K562 (cell line): ENCODE data around the gene AJM1. TPM values are rescaled to one million over a fixed set of nuclear protein-coding genes. Genes with fewer than 3 reads are reported as not detected.
A peak's percentile ranks its signal among the peaks of the same experiment; 100 is the strongest.
"Not testable (repeated sequence)": the region's sequence is repeated elsewhere in the genome, so short reads cannot be mapped to it uniquely, and the experiment has no call there.

Experiments
- ATAC-seq: fragments of 200-7000 bp; cut with Tn5 transposase; 3 replicates; pipeline ENCODE4 v1.9.1; 2020; ENCODE audit warnings: moderate library complexity
- BruUV-seq: library from RNA; stranded (reverse); fragments of 400-500 nt; replicated peaks from 2 replicates; lab custom pipeline; 2021; lab: Mats Ljungman, UMichigan
- CTCF ChIA-PET: fragments of 300-600 bp; formaldehyde crosslinking; extraction: SDS; loops from one replicate; lab custom pipeline; 2021; ENCODE audit warnings: low intra/inter-chr PET ratio; lab: Yijun Ruan, JAX
- POLR2A ChIA-PET: fragments of 300-600, 350-650 bp; sonication (Branson Sonifier 250); formaldehyde crosslinking; extraction: SDS; loops from one replicate; lab custom pipeline; 2021; ENCODE audit warnings: antibody characterized with exemption, inconsistent platforms; lab: Yijun Ruan, JAX
- DNase-seq, 4 experiments: peaks; one replicate each; pipeline versions ENCODE4 v3.0.0 to v3.0.0-alpha.2; 2011 to 2018; ENCODE audit warnings: low spot score in 3 of 4, mixed read lengths in 3 of 4; ENCODE audit errors: extremely low read depth in 1 of 4
- FAIRE-seq: peaks from 2 replicates; lab custom pipeline; 2011; peaks lifted over from hg19 to GRCh38; lab: Jason Lieb, UNC
- H2AFZ ChIP-seq: 2 replicates; pipeline ENCODE4 v1.6.0; 2011; ENCODE audit warnings: low read depth, low read length, control low read depth, inconsistent platforms
- H3K27ac ChIP-seq: fragments of 200-600 bp; 3 replicates; pipeline ENCODE4 v1.8.0; 2011; ENCODE audit warnings: low read depth, mild to moderate bottlenecking, control low read depth, inconsistent platforms, low read length, moderate library complexity, mixed read lengths; ENCODE audit errors: extremely low read depth
- H3K27me3 ChIP-seq, 2 experiments: fragments of 300-600 bp in 1 of 2; 2 replicates in 1 of 2; 3 replicates in 1 of 2; pipeline versions ENCODE4 v1.6.0 to v1.8.0; 2011; ENCODE audit warnings: inconsistent platforms in 2 of 2, low read length in 2 of 2, mild to moderate bottlenecking in 1 of 2, mixed read lengths in 1 of 2, moderate library complexity in 1 of 2; ENCODE audit not compliant: control insufficient read depth in 2 of 2, insufficient read depth in 2 of 2
- H3K36me3 ChIP-seq: fragments of 300-600 bp; 3 replicates; pipeline ENCODE4 v1.8.0; 2011; ENCODE audit warnings: mild to moderate bottlenecking, low read length, inconsistent platforms; ENCODE audit not compliant: control insufficient read depth, insufficient read depth
- H3K4me1 ChIP-seq, 2 experiments: fragments of 200-600 bp in 1 of 2; replicated peaks in 1 of 2; 2 replicates in 1 of 2; 3 replicates in 1 of 2; pipeline versions ENCODE4 v1.5.1 to v1.8.0; 2011; ENCODE audit warnings: inconsistent platforms in 2 of 2, low read length in 2 of 2, mild to moderate bottlenecking in 1 of 2, mixed read lengths in 1 of 2, moderate library complexity in 1 of 2; ENCODE audit not compliant: control insufficient read depth in 2 of 2, insufficient read depth in 2 of 2
- H3K4me2 ChIP-seq: 2 replicates; pipeline ENCODE4 v1.6.1; 2011; ENCODE audit warnings: low read length, control low read depth, inconsistent platforms, mixed read lengths; ENCODE audit not compliant: insufficient read depth
- H3K4me3 ChIP-seq: fragments of 200-600 bp; sonication (generic), shearing (Covaris generic); 2 replicates; pipeline ENCODE4 v1.5.1; 2016; ENCODE audit warnings: control low read depth, inconsistent platforms
- H3K79me2 ChIP-seq: fragments of 200-600 bp; 3 replicates; pipeline ENCODE4 v1.8.0; 2011; ENCODE audit warnings: low read length, inconsistent platforms; ENCODE audit not compliant: control insufficient read depth, insufficient read depth
- H3K9ac ChIP-seq, 2 experiments: 2 replicates each; pipeline versions ENCODE4 v1.6.0 to v1.6.1; 2011; ENCODE audit warnings: low read depth in 2 of 2, low read length in 2 of 2, control low read depth in 1 of 2, inconsistent platforms in 1 of 2, mild to moderate bottlenecking in 1 of 2, mixed read lengths in 1 of 2; ENCODE audit not compliant: insufficient read depth in 1 of 2
- H3K9me1 ChIP-seq: one replicate; pipeline ENCODE4 v1.6.0; 2011; ENCODE audit warnings: inconsistent platforms, mild to moderate bottlenecking, low read length, moderate library complexity; ENCODE audit not compliant: control insufficient read depth, insufficient read depth
- H3K9me3 ChIP-seq: replicated peaks from 2 replicates; pipeline ENCODE4 v1.5.1; 2011; ENCODE audit warnings: low read depth, low read length, inconsistent platforms; ENCODE audit not compliant: control insufficient read depth, insufficient read depth
- H4K20me1 ChIP-seq: replicated peaks from 2 replicates; pipeline ENCODE4 v1.6.1; 2011; ENCODE audit warnings: low read length, inconsistent platforms, mixed read lengths; ENCODE audit not compliant: control insufficient read depth, insufficient read depth
- BRCA1 ChIP-seq, 2 experiments: fragments of 450-650 bp in 1 of 2; sonication (generic) in 1 of 2; formaldehyde crosslinking in 1 of 2; IDR thresholded peaks; 2 replicates each; pipeline versions ENCODE4 v1.5.0 to v1.6.1; 2017 to 2020; ENCODE audit warnings: mild to moderate bottlenecking in 1 of 2, missing genetic modification reagents in 1 of 2
- MED1 ChIP-seq: sonication (generic); formaldehyde crosslinking; IDR thresholded peaks from 2 replicates; pipeline ENCODE4 v1.8.1; 2023; ENCODE audit warnings: missing genetic modification reagents, borderline replicate concordance
- POLR2A ChIP-seq: fragments of 450-650 bp; conservative IDR thresholded peaks from 2 replicates; pipeline ENCODE4 v1.6.1; 2016
- POLR2G ChIP-seq: fragments of 200-400 bp; formaldehyde crosslinking; IDR thresholded peaks from 2 replicates; pipeline ENCODE4 v1.6.1; 2017; ENCODE audit warnings: low read depth, mild to moderate bottlenecking, antibody characterized with exemption, low read length, moderate library complexity
- RBM22 ChIP-seq: fragments of 200-400 bp; formaldehyde crosslinking; IDR thresholded peaks from 2 replicates; pipeline ENCODE4 v1.6.1; 2018; ENCODE audit warnings: low read length, low read depth; ENCODE audit not compliant: poor library complexity, severe bottlenecking
- SMARCB1 ChIP-seq: IDR thresholded peaks from 2 replicates; pipeline ENCODE4 v1.6.1; 2011; ENCODE audit warnings: improper control_type of control experiment, low read depth; ENCODE audit not compliant: insufficient read length
- ZNF324 ChIP-seq: fragments of 250-450 bp; sonication (Bioruptor Pico); IDR thresholded peaks from 2 replicates; pipeline ENCODE4 v1.4.0; 2020; ENCODE audit warnings: mild to moderate bottlenecking
- WGBS: fragments of 100-300 bp; shearing (Covaris generic); methylation state at CpG from one replicate; pipeline ENCODE4 v1.1.6; 2016; ENCODE audit warnings: low coverage, mixed read lengths; ENCODE audit not compliant: insufficient coverage; ENCODE audit errors: missing lambda C conversion rate; 5-methylcytosine and 5-hydroxymethylcytosine counted together
- in situ Hi-C: fragments of 300-500 bp; cut with MboI; formaldehyde crosslinking; loops from 4 replicates; pipeline ENCODE4 v1.15.0; 2018; ENCODE audit warnings: inconsistent platforms, mixed read lengths
- intact Hi-C: fragments of 100-400 bp; cut with micrococcal nuclease; formaldehyde crosslinking; loops from 2 replicates; pipeline ENCODE4 v1.14.2; 2022
- polyA plus RNA-seq, 8 experiments: library from polyadenylated mRNA; depleted of rRNA in 4 of 8; stranded (reverse) in 5 of 8; unstranded in 3 of 8; fragments of >200 nt; fragmentation: Nextera tagmentation in 2 of 8; fragmentation: Illumina TruSeq in 1 of 8; extraction: Ambion mirVana in 2 of 8; extraction: Trizol in 1 of 8; gene quantifications; 2 replicates each; pipeline versions ENCODE4 v1.2.1 to v1.2.3, GENCODE V29; 2011 to 2014; ENCODE audit warnings: inconsistent platforms in 1 of 8, missing spikeins in 1 of 8
- total RNA-seq, 7 experiments: library from RNA; depleted of rRNA in 6 of 7; stranded (reverse); fragments of >200 nt in 6 of 7; fragmentation: Illumina TruSeq in 2 of 7; extraction: Trizol in 2 of 7; gene quantifications; 2 replicates each; pipeline versions ENCODE4 v1.2.1 to v1.2.3, GENCODE V29; 2011 to 2021; ENCODE audit warnings: low replicate concordance in 1 of 7
- TF ChIP-seq, protein P1 (sequence below), 2 experiments: IDR thresholded peaks; 2 replicates each; pipeline ENCODE4 v1.6.1; 2012; ENCODE audit warnings: improper control_type of control experiment in 2 of 2, low read depth in 2 of 2, low read length in 2 of 2, borderline replicate concordance in 1 of 2
- TF ChIP-seq, protein P2 (sequence below): fragments of 450-650 bp; IDR thresholded peaks from 2 replicates; pipeline ENCODE4 v1.6.1; 2016; ENCODE audit warnings: antibody characterized with exemption

The AJM1 gene
- total and polyA plus RNA-seq, 9 of the 15 experiments (the other 6 are each of a cell fraction or from before 2014, with no cell fraction given): 0.01 to 3.7 (median 0.65) TPM; not detected in 1

DNA sequence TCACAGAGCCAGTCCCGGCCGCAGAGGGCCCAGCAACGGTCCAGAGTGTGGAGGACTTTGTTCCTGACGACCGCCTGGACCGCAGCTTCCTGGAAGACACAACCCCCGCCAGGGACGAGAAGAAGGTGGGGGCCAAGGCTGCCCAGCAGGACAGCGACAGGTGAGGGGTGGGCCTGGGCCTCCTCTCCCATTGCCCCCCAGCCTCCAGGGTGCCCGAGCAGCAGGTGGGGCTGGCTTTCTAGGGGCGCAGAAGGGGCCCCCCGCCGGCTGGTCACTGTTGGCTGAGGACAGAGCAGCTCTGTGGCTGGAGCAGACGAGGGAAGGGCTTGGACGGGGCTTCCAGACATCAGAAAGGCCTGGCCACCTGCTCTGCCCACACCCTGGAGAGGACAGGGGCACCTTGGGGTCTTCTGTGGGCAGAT is 4.4 kb upstream of the AJM1 start:
- FAIRE-seq, H3K79me2 ChIP-seq, H3K27me3 ChIP-seq, H3K4me2 ChIP-seq, H3K9me3 ChIP-seq, BruUV-seq, CTCF ChIA-PET, H2AFZ ChIP-seq, in situ Hi-C loops, intact Hi-C loops, H3K4me3 ChIP-seq, H3K9ac ChIP-seq, H3K27ac ChIP-seq, DNase-seq, ATAC-seq, H3K9me1 ChIP-seq: not testable (repeated sequence)
- POLR2A ChIA-PET: interaction anchor here (0.6 to 1.3 kb wide), 3 partner anchors 9 to 105 kb away, joined by 3 to 5 read pairs (median 4); no protein-coding TSS in a partner anchor
- TF ChIP-seq POLR2G: peak; percentile 57
- TF ChIP-seq RBM22: peak; percentile 69
- Histone ChIP-seq H3K36me3 (peaks cover 68% of the 10 kb centered on the region; the same call in 2 of the 3 replicates), H4K20me1 (peaks cover 17% of the 10 kb centered on the region), H3K4me1 (peaks cover 7 to 80% of the 10 kb centered on the region in 2 experiments)
- 83% methylated on average over 12 of the region's 15 CpGs for WGBS

DNA sequence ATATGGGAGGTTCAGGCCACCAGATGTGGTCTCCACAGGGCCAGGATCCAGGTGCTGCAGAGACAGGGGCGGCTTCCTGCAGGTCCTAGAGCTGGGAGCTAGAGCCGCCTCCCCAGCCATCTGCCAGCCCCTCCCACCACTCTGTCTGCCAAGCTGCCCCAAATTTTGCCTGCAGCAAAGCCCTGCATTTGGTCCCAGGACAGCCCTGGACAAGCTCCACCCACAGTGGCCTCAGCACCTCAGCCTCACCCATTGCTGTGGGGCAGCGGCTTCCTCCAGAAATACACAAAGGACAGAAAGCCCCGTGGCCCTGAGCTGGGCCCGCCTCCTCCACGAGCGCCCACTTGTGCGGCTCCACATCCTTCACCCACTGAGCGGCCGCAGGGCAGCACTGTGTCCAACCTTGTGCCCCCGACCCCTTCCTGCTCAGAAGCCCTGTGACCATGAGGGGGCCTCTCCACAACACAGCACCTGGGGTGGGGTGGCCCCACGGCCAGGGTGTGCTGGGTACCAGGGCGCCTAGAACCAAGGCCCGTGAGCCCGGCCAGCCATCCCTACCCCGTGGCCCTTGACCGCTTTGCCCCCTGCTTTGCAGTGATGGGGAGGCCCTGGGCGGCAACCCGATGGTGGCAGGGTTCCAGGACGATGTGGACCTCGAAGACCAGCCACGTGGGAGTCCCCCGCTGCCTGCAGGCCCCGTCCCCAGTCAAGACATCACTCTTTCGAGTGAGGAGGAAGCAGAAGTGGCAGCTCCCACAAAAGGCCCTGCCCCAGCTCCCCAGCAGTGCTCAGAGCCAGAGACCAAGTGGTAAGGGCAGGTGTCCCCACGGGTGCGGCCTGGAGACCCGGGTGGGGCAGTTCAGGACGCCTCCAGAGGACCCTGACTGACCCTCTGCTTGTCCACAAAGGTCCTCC is 3.7 kb upstream of the AJM1 start:
- WGBS: 81% methylated on average over 17 of the region's 29 CpGs
- ATAC-seq: no peak
- H3K9me1 ChIP-seq: peaks cover 3% of the 10 kb centered on the region
- no TSS peak for BruUV-seq
- POLR2A ChIA-PET: interaction anchor here (0.6 to 1.3 kb wide), 5 partner anchors 8 to 159 kb away, joined by 3 to 5 read pairs (median 3); no protein-coding TSS in a partner anchor
- CTCF ChIA-PET: no interaction called here
- H3K4me2 ChIP-seq: no peak overlapping the region
- no peak overlapping the region for H2AFZ ChIP-seq
- FAIRE-seq: no peak
- intact Hi-C loops: no loop called here
- peaks cover 12 to 85% of the 10 kb centered on the region in 2 experiments for H3K4me1 ChIP-seq
- H3K9me3 ChIP-seq: no peaks in the 10 kb centered on the region
- peaks cover 67% of the 10 kb centered on the region; the same call in 2 of the 3 replicates for H3K36me3 ChIP-seq
- in situ Hi-C loops: no loop called here
- H3K9ac ChIP-seq: peak overlapping the region in 1 of 2 experiments; percentile 75; a peak in 2 of 4 replicates
- no peak for DNase-seq
- no peaks in the 10 kb centered on the region for H3K27me3 ChIP-seq
- H3K4me3 ChIP-seq: no peak overlapping the region
- peaks cover 17% of the 10 kb centered on the region for H4K20me1 ChIP-seq
- H3K79me2 ChIP-seq: no peaks in the 10 kb centered on the region
- no peak overlapping the region for H3K27ac ChIP-seq
- TF ChIP-seq, protein P1, sequence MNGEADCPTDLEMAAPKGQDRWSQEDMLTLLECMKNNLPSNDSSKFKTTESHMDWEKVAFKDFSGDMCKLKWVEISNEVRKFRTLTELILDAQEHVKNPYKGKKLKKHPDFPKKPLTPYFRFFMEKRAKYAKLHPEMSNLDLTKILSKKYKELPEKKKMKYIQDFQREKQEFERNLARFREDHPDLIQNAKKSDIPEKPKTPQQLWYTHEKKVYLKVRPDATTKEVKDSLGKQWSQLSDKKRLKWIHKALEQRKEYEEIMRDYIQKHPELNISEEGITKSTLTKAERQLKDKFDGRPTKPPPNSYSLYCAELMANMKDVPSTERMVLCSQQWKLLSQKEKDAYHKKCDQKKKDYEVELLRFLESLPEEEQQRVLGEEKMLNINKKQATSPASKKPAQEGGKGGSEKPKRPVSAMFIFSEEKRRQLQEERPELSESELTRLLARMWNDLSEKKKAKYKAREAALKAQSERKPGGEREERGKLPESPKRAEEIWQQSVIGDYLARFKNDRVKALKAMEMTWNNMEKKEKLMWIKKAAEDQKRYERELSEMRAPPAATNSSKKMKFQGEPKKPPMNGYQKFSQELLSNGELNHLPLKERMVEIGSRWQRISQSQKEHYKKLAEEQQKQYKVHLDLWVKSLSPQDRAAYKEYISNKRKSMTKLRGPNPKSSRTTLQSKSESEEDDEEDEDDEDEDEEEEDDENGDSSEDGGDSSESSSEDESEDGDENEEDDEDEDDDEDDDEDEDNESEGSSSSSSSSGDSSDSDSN (IDR thresholded peaks at IDR 0.05; ENCODE audit: borderline replicate concordance in 1 of 2, low read depth in 2 of 2, low read length in 2 of 2): no peak
- TF ChIP-seq MED1 (CRISPR knock-in tag) (no peak), BRCA1 (IDR thresholded peaks at IDR 0.05) (no peak), BRCA1 (CRISPR knock-in tag; IDR thresholded peaks at IDR 0.05) (no peak), POLR2A (peak; percentile 34; the same call in 1 of the 2 replicates), ZNF324 (CRISPR knock-in tag) (no peak), SMARCB1 (no peak)
- TF ChIP-seq, protein P2, sequence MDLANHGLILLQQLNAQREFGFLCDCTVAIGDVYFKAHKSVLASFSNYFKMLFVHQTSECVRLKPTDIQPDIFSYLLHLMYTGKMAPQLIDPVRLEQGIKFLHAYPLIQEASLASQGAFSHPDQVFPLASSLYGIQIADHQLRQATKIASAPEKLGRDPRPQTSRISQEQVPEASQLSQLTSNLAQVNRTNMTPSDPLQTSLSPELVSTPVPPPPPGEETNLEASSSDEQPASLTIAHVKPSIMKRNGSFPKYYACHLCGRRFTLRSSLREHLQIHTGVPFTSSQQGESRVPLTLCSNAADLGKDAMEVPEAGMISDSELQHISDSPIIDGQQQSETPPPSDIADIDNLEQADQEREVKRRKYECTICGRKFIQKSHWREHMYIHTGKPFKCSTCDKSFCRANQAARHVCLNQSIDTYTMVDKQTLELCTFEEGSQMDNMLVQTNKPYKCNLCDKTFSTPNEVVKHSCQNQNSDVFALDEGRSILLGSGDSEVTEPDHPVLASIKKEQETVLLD: no peak
